ENCODE measurements around the gene SCGB1C1. TPM values are rescaled to one million over a fixed set of nuclear protein-coding genes. Genes with fewer than 3 reads are reported as not detected.

The SCGB1C1 gene
- total RNA-seq, 1 experiment from 2014 or later = not detected

DNA sequence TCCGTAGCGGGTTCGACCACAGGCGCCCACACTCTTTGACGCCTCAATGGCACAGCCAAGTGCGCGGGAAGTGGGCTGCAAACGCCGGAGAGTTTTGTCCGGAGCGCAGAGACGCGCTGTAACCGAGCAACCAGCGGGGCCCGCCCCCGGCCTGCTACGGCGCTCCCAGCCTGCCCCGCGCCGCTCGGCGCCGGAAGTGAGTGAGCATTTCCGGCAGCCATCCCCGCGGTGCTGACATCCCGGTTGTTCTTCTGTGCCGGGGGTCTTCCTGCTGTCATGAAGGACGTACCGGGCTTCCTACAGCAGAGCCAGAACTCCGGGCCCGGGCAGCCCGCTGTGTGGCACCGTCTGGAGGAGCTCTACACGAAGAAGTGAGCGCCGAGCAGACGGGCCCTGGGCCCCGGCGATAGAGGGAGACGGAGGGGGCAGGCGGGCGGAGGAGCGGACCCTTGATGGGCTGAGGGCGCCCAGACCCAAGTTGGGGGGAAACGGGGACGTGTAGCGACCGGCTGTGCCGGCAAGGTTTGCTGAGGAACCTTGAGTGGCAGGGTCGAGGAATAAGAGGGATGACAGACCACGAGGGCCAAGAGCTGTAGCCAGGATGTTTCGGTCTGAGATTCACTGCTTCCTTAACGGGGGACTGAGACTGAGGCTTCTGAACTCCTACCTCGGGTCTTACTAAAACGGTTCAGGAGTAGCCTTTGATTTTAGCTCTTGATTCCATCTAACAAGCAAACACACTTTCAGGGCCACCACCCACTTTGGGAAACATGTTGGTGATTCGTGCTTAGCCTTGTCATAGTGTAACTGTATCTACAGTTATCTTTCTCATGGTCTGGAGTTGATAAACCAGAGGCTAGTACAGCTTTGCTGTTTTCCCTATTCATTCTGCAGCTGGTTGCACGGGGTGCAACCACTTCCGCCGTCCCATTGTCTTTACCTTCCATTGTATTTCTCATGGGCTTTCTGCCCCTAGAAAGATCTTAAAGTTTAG, 44.2 kb downstream of the SCGB1C1 start, which contains the start of gene PSMD13:
PSMD13 (plus strand) TSS at position 203 of the 994 bp plus-strand sequence; CDS start at position 277, 74 bp downstream.
- ChIA-PET CTCF (interaction anchor here (1.3 to 1.9 kb wide), 2 partner anchors 14 to 119 kb away, joined by 3 to 6 read pairs; no protein-coding TSS in a partner anchor), POLR2A (no interaction called here), RAD21 (ENCODE audit: low non-redundant PET in 1 of 2, low total read pairs in 2 of 2, uncharacterized antibody in 2 of 2, unreplicated experiment in 2 of 2) (no interaction called here)
- Histone ChIP-seq H3K9ac (ENCODE audit: low read length) (peak within 1 kb of the TSS; percentile 82), H3K9me3 (ENCODE audit: control insufficient read depth in 1 of 2, insufficient read depth in 1 of 2, low read depth in 1 of 2, low read length in 2 of 2) (no peaks in the 10 kb centered on the region), H3K9me2 (ENCODE audit: insufficient read depth) (no peaks in the 10 kb centered on the region), H3K36me3 (ENCODE audit: control insufficient read depth in 1 of 2, insufficient read depth in 2 of 2, low read length in 2 of 2) (peaks cover 15 to 24% of the 10 kb centered on the region in 2 experiments; a peak in 3 of 4 replicates), H4K20me1 (ENCODE audit: insufficient read depth) (0 out of 2 replicates have a peak, but pooled peaks cover 4% of the 10 kb centered on the region), H3K4me1 (ENCODE audit: control insufficient read depth in 1 of 2, insufficient read depth in 2 of 2, low read length in 2 of 2) (peaks cover 6 to 20% of the 10 kb centered on the region in 2 experiments; a peak in 3 of 4 replicates), H3K27ac (ENCODE audit: low read depth, low read length) (peak within 1 kb of the TSS; percentile 92), H2AFZ (ENCODE audit: low read depth, low read length, poor library complexity, severe bottlenecking) (no peak within 1 kb of the TSS), H3K27me3 (ENCODE audit: insufficient read depth, low read length) (no peaks in the 10 kb centered on the region), H3K4me2 (ENCODE audit: low read length) (peak within 1 kb of the TSS; percentile 83), H3K4me3 (replicated peaks in 1 of 2; ENCODE audit: low read depth in 1 of 2, low read length in 2 of 2) (peak within 1 kb of the TSS; percentile 76 to 94), H3K79me2 (ENCODE audit: insufficient read depth, low read length) (peaks cover 59% of the 10 kb centered on the region)
- DNase-seq (ENCODE audit: low read depth, low spot score) = peak; percentile 56
- peak; percentile 88 for ATAC-seq
- BruUV-seq (replicated peaks) = TSS peak; percentile 58
- intact Hi-C loops (cut with micrococcal nuclease) = loop anchor here (1.0 to 5.0 kb wide), 3 partner anchors 30 to 215 kb away; partner anchors contain the start of genes BET1L, PGGHG, PTDSS2 and RIC8A
- TF ChIP-seq, protein P1, sequence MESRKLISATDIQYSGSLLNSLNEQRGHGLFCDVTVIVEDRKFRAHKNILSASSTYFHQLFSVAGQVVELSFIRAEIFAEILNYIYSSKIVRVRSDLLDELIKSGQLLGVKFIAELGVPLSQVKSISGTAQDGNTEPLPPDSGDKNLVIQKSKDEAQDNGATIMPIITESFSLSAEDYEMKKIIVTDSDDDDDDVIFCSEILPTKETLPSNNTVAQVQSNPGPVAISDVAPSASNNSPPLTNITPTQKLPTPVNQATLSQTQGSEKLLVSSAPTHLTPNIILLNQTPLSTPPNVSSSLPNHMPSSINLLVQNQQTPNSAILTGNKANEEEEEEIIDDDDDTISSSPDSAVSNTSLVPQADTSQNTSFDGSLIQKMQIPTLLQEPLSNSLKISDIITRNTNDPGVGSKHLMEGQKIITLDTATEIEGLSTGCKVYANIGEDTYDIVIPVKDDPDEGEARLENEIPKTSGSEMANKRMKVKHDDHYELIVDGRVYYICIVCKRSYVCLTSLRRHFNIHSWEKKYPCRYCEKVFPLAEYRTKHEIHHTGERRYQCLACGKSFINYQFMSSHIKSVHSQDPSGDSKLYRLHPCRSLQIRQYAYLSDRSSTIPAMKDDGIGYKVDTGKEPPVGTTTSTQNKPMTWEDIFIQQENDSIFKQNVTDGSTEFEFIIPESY (IDR thresholded peaks at IDR 0.05; ENCODE audit: extremely low read depth, insufficient replicate concordance, low read length) = no peak
- TF ChIP-seq YY1 (IDR thresholded peaks at IDR 0.05; ENCODE audit: extremely low read depth, insufficient replicate concordance, low read depth, low read length) = peak; percentile 58
- TF ChIP-seq, protein P2, sequence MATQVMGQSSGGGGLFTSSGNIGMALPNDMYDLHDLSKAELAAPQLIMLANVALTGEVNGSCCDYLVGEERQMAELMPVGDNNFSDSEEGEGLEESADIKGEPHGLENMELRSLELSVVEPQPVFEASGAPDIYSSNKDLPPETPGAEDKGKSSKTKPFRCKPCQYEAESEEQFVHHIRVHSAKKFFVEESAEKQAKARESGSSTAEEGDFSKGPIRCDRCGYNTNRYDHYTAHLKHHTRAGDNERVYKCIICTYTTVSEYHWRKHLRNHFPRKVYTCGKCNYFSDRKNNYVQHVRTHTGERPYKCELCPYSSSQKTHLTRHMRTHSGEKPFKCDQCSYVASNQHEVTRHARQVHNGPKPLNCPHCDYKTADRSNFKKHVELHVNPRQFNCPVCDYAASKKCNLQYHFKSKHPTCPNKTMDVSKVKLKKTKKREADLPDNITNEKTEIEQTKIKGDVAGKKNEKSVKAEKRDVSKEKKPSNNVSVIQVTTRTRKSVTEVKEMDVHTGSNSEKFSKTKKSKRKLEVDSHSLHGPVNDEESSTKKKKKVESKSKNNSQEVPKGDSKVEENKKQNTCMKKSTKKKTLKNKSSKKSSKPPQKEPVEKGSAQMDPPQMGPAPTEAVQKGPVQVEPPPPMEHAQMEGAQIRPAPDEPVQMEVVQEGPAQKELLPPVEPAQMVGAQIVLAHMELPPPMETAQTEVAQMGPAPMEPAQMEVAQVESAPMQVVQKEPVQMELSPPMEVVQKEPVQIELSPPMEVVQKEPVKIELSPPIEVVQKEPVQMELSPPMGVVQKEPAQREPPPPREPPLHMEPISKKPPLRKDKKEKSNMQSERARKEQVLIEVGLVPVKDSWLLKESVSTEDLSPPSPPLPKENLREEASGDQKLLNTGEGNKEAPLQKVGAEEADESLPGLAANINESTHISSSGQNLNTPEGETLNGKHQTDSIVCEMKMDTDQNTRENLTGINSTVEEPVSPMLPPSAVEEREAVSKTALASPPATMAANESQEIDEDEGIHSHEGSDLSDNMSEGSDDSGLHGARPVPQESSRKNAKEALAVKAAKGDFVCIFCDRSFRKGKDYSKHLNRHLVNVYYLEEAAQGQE (IDR thresholded peaks at IDR 0.05; ENCODE audit: low read depth) = no peak
- peak; percentile 45; the same call in 1 of the 2 replicates for TF ChIP-seq ELF1 (IDR thresholded peaks at IDR 0.05; ENCODE audit: borderline replicate concordance, low read depth)
- TF ChIP-seq EZH2 (IDR thresholded peaks at IDR 0.05) = no peak
- no peak for TF ChIP-seq FOSL1 (IDR thresholded peaks at IDR 0.05; ENCODE audit: low read depth)
- no peak for TF ChIP-seq TCF7L2 (IDR thresholded peaks at IDR 0.05; ENCODE audit: borderline replicate concordance, extremely low read depth, insufficient read depth, insufficient read length)
- TF ChIP-seq, protein P3, sequence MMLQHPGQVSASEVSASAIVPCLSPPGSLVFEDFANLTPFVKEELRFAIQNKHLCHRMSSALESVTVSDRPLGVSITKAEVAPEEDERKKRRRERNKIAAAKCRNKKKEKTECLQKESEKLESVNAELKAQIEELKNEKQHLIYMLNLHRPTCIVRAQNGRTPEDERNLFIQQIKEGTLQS (IDR thresholded peaks at IDR 0.05) = no peak
- TF ChIP-seq JUND (IDR thresholded peaks at IDR 0.05) = no peak
- TF ChIP-seq CEBPB (IDR thresholded peaks at IDR 0.05; ENCODE audit: low read depth) = no peak
- TF ChIP-seq ZFX (IDR thresholded peaks at IDR 0.05) = peak; percentile 43; the same call in 1 of the 2 replicates
- no peak for TF ChIP-seq RAD21 (IDR thresholded peaks at IDR 0.05; ENCODE audit: low read depth)
- TF ChIP-seq CBX3 (IDR thresholded peaks at IDR 0.05; ENCODE audit: low read depth) = no peak
- TF ChIP-seq, protein P4, sequence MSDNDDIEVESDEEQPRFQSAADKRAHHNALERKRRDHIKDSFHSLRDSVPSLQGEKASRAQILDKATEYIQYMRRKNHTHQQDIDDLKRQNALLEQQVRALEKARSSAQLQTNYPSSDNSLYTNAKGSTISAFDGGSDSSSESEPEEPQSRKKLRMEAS (IDR thresholded peaks at IDR 0.05) = peak; percentile 43; the same call in 1 of the 2 replicates
- TF ChIP-seq POLR2A (IDR thresholded peaks at IDR 0.05; ENCODE audit: borderline replicate concordance, extremely low read depth, insufficient read depth, insufficient read length) = peak; percentile 7
- no peak; the same call in 1 of the 2 replicates for TF ChIP-seq POLR2AphosphoS5 (IDR thresholded peaks at IDR 0.05; ENCODE audit: low read depth, low read length)
- TF ChIP-seq SRF (IDR thresholded peaks at IDR 0.05; ENCODE audit: low read depth) = no peak
- TF ChIP-seq EGR1 (IDR thresholded peaks at IDR 0.05; ENCODE audit: low read depth) = peak; percentile 71; the same call in 1 of the 2 replicates
- peak; percentile 44 for TF ChIP-seq SIN3A (IDR thresholded peaks at IDR 0.05; ENCODE audit: low read depth)
